ENCODE results near the gene PDGFRB.
A peak's percentile ranks its signal among the peaks of the same experiment; 100 is the strongest.

GRCh38 chr5:150155258-150156026 is at the start of gene PDGFRB:
- TF ChIP-seq CTCF (IDR thresholded peaks at IDR 0.05) (no peak), POLR2A (IDR thresholded peaks at IDR 0.05) (peak; percentile 82)

Measured in ovary (tissue), 3 donors.